SK-N-SH (cell line): ENCODE data around the gene G6PD.
"Not testable (repeated sequence)": the region's sequence is repeated elsewhere in the genome, so short reads cannot be mapped to it uniquely, and the experiment has no call there.

ENCODE experiments used
- CHD2 ChIP-seq: fragments of 150-350 bp; IDR thresholded peaks from 2 replicates; pipeline ENCODE4 v1.6.1; 2018; ENCODE audit warnings: low read length; ENCODE audit not compliant: partially characterized antibody
- EZH2phosphoT487 ChIP-seq: fragments of 200-600 bp; sonication (generic); IDR thresholded peaks from 2 replicates; pipeline ENCODE4 v1.6.1; 2017; ENCODE audit warnings: low read depth, mixed run types, mild to moderate bottlenecking, antibody characterized with exemption, moderate library complexity, borderline replicate concordance
- FOXJ3 ChIP-seq: sonication (generic); formaldehyde crosslinking; IDR thresholded peaks from 2 replicates; pipeline ENCODE4 v1.5.1; 2020; ENCODE audit warnings: mild to moderate bottlenecking, missing genetic modification reagents
- GABPA ChIP-seq: IDR thresholded peaks from 2 replicates; pipeline ENCODE4 v1.4.0; 2012; ENCODE audit warnings: low read depth, mild to moderate bottlenecking
- GATA2 ChIP-seq: sonication (generic); formaldehyde crosslinking; IDR thresholded peaks from 2 replicates; pipeline ENCODE4 v1.5.0; 2020; ENCODE audit warnings: mild to moderate bottlenecking, missing genetic modification reagents
- POLR2AphosphoS5 ChIP-seq: IDR thresholded peaks from 2 replicates; pipeline ENCODE4 v1.6.1; 2012; ENCODE audit warnings: low read depth, low read length
- TEAD4 ChIP-seq: IDR thresholded peaks from 2 replicates; pipeline ENCODE4 v1.4.0; 2012; ENCODE audit warnings: mild to moderate bottlenecking, borderline replicate concordance; ENCODE audit not compliant: insufficient read depth
- TF ChIP-seq, protein P1 (sequence below): fragments of 200-600 bp; sonication (generic); IDR thresholded peaks from 2 replicates; pipeline ENCODE4 v1.6.1; 2017; ENCODE audit warnings: antibody characterized with exemption, mild to moderate bottlenecking, moderate library complexity
- TF ChIP-seq, protein P2 (sequence below): IDR thresholded peaks from 2 replicates; pipeline ENCODE4 v1.4.0; 2012; ENCODE audit warnings: low read depth

DNA sequence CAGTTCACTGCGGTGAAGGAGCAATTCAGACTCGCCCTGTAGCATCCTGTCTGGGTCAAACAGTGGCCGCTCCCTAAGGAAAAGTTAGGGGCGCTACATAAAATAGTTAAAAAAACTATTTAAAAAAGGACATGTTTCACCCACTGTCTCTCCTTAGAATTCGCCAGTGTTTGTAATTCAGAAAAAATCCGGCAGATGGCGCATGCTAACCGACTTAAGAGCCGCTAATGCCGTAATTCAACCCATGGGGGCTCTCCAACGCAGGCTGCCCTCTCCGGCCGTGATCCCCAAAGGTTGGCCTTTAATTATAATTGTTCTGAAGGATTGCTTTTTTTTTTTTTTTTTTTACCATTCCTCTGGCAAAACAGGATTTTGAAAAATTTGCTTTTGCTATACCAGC lies 43.8 kb upstream of the G6PD start:
- TF ChIP-seq EZH2phosphoT487; FOXJ3 (CRISPR knock-in tag); TEAD4; GABPA; CHD2; GATA2; POLR2AphosphoS5: not testable (repeated sequence)
- TF ChIP-seq, protein P1, sequence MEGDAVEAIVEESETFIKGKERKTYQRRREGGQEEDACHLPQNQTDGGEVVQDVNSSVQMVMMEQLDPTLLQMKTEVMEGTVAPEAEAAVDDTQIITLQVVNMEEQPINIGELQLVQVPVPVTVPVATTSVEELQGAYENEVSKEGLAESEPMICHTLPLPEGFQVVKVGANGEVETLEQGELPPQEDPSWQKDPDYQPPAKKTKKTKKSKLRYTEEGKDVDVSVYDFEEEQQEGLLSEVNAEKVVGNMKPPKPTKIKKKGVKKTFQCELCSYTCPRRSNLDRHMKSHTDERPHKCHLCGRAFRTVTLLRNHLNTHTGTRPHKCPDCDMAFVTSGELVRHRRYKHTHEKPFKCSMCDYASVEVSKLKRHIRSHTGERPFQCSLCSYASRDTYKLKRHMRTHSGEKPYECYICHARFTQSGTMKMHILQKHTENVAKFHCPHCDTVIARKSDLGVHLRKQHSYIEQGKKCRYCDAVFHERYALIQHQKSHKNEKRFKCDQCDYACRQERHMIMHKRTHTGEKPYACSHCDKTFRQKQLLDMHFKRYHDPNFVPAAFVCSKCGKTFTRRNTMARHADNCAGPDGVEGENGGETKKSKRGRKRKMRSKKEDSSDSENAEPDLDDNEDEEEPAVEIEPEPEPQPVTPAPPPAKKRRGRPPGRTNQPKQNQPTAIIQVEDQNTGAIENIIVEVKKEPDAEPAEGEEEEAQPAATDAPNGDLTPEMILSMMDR = not testable (repeated sequence)
- TF ChIP-seq, protein P2, sequence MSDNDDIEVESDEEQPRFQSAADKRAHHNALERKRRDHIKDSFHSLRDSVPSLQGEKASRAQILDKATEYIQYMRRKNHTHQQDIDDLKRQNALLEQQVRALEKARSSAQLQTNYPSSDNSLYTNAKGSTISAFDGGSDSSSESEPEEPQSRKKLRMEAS = not testable (repeated sequence)
